Stimulated activated CD4-positive, alpha-beta T cell treated with anti-CD3 and anti-CD28 coated beads, Interleukin-2, amount 100 ng/mL, for 24 hours (primary cell): ENCODE results near the gene AKTIP.
A peak's percentile ranks its signal among the peaks of the same experiment; 100 is the strongest.
"Not testable (repeated sequence)": the region's sequence is repeated elsewhere in the genome, so short reads cannot be mapped to it uniquely, and the experiment has no call there.

Experiments used
- DNase-seq, 2 donors: peaks; one replicate each; pipeline ENCODE4 v3.0.0-alpha.2; 2020

AKTIP gene

GRCh38 chr16:53502331-53503269 lies at the start of gene AKTIP:
Gene AKTIP, minus strand, starts transcription at chr16:53503209. Its CDS starts 2,950 bp downstream, at chr16:53500259.
- DNase-seq: peak; percentile 40 to 75

- peak; percentile 49 to 53 for DNase-seq
Measured at GRCh38 chr16:53549970-53550690, 47.1 kb upstream of the AKTIP start.

GRCh38 chr16:53546988-53547391 lies 44.0 kb upstream of the AKTIP start:
- DNase-seq: no peak

- peak; percentile 23 to 27 for DNase-seq
Measured at GRCh38 chr16:53545433-53545832, 42.4 kb upstream of the AKTIP start.

- DNase-seq: no peak
Measured at GRCh38 chr16:53542283-53542682, 39.3 kb upstream of the AKTIP start.

GRCh38 chr16:53541326-53541725 lies 38.3 kb upstream of the AKTIP start:
- no peak for DNase-seq

GRCh38 chr16:53539759-53540718 lies 37.0 kb upstream of the AKTIP start:
- not testable (repeated sequence) for DNase-seq

- not testable (repeated sequence) for DNase-seq
Measured at GRCh38 chr16:53539346-53539745, 36.3 kb upstream of the AKTIP start.

- no peak for DNase-seq
Measured at GRCh38 chr16:53537626-53538025, 34.6 kb upstream of the AKTIP start.

- DNase-seq: no peak
Measured at GRCh38 chr16:53534206-53534605, 31.2 kb upstream of the AKTIP start.

GRCh38 chr16:53530741-53531140 lies 27.7 kb upstream of the AKTIP start:
- DNase-seq: no peak

GRCh38 chr16:53530046-53530445 lies 27.0 kb upstream of the AKTIP start:
- DNase-seq: no peak

- no peak for DNase-seq
Measured at GRCh38 chr16:53529513-53529912, 26.5 kb upstream of the AKTIP start.

- DNase-seq: no peak
Measured at GRCh38 chr16:53528797-53529196, 25.8 kb upstream of the AKTIP start.

GRCh38 chr16:53523971-53524548 lies 21.1 kb upstream of the AKTIP start:
- no peak for DNase-seq

- DNase-seq: no peak
Measured at GRCh38 chr16:53523126-53523804, 20.3 kb upstream of the AKTIP start.

GRCh38 chr16:53519417-53520091 lies 16.5 kb upstream of the AKTIP start:
- DNase-seq: no peak

- DNase-seq: peak; percentile 68 to 72
Measured at GRCh38 chr16:53518550-53519416, 15.8 kb upstream of the AKTIP start.

GRCh38 chr16:53517851-53518250 lies 14.8 kb upstream of the AKTIP start:
- no peak for DNase-seq

GRCh38 chr16:53515811-53516210 lies 12.8 kb upstream of the AKTIP start:
- no peak for DNase-seq
